GM13976 (cell line): ENCODE data around the gene PCYT2.
A peak's percentile ranks its signal among the peaks of the same experiment; 100 is the strongest.

Experiments
- DNase-seq: peaks from one replicate; pipeline ENCODE4 v3.0.0; 2012; ENCODE audit warnings: low spot score
- in situ Hi-C: fragments of 300-500 bp; cut with MboI; formaldehyde crosslinking; loops from one replicate; pipeline ENCODE4 v1.12.0; 2022; ENCODE audit warnings: low sequenced_read_pairs, mixed read lengths, inconsistent platforms; ENCODE audit not compliant: unreplicated experiment
- TF ChIP-seq, protein P1 (sequence below): IDR thresholded peaks from 2 replicates; pipeline ENCODE4 v1.5.1; 2012; ENCODE audit warnings: borderline replicate concordance, mild to moderate bottlenecking; ENCODE audit not compliant: insufficient read depth; ENCODE audit errors: extremely low read depth, missing control alignments, control extremely low read depth

The PCYT2 gene

DNA sequence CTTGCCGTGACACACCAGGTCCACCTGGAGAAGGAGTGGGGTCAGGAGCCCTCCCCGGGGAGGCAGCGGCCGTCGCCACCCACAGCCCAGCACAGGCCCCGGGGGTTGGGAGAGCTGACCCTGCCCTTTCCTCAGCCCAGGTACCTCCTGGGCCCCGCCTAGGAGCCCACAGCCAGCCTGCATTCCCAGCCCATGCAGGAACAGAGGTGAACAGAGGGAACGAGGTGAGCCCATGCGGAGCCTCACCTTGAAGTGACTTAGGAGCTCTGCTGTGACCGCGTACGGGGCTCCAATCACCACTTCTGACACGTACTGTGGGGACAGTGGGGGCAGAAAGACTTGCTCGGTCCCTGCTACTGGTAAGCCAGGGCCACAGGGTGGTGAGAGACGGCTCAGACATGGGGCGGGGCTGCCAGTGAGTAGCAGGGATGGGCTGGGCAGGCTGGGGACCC lies 5.7 kb downstream of the PCYT2 start:
- TF ChIP-seq, protein P1, sequence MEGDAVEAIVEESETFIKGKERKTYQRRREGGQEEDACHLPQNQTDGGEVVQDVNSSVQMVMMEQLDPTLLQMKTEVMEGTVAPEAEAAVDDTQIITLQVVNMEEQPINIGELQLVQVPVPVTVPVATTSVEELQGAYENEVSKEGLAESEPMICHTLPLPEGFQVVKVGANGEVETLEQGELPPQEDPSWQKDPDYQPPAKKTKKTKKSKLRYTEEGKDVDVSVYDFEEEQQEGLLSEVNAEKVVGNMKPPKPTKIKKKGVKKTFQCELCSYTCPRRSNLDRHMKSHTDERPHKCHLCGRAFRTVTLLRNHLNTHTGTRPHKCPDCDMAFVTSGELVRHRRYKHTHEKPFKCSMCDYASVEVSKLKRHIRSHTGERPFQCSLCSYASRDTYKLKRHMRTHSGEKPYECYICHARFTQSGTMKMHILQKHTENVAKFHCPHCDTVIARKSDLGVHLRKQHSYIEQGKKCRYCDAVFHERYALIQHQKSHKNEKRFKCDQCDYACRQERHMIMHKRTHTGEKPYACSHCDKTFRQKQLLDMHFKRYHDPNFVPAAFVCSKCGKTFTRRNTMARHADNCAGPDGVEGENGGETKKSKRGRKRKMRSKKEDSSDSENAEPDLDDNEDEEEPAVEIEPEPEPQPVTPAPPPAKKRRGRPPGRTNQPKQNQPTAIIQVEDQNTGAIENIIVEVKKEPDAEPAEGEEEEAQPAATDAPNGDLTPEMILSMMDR, result no peak
- in situ Hi-C loops, result no loop called here
- DNase-seq, result no peak

GRCh38 chr17:81904600-81905423 lies 6.4 kb downstream of the PCYT2 start:
- no peak for DNase-seq
- in situ Hi-C loops, result no loop called here
- TF ChIP-seq, protein P1, result no peak

GRCh38 chr17:81903896-81904599 lies 7.2 kb downstream of the PCYT2 start:
- DNase-seq, result no peak
- TF ChIP-seq, protein P1, result no peak
- in situ Hi-C loops, result no loop called here

DNA sequence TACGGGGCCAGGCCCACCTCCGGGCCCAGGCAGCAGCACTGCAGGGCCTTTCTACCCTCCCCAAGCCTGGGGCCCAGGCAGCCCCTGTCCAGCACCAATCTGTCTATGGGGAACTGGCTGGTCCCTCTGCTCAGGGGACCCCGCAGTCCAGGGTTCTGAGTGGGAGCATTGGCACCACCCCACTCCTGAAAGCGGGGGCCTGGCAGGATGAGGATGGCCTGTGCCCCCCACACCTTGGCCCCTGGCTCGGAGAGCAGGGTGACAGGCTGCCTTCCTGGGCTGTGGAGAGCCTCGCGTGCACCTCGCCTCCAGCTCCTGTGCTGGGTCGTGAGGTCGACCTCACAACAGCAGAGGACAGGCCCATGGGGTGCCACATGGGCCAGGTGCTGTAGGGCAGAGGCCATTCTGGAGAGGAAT lies 7.8 kb downstream of the PCYT2 start:
- in situ Hi-C loops, result no loop called here

DNA sequence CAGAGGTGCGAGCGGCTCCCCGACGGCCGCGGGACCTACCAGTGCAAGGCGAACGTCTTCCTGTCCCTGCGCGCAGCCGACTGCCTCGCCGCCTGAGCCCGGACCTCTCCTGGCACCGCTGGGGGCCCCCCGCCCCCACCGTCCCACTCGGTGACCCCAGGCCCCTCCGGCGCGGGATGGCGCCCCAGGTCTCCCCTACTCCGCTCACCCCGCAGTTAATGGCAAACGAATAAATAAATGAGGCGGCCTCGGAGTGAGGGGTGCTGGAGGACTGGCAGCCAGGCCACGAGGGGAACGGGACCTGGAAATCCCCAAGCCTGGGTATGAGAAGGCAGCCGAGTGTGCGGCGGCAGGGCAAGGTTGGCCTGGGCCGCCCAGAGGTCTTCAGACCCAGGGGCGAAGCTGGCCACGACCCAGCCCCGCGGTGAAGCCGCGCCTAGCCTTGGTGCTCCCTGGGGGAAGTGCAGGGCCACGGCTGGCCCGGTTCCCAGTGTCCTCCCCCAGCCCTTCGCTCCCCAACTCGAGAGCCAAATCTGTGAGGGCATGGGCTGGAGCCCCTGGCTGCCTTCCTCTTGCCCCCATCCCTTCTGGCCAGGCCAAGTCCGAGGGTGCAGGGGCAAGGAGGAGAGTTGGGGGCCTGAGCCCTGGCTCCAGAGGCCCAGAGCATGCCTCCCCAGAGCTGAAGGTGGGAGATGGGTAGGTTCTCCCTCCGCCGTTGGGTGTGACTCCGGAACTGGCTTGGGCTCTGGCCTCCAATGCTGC lies 8.4 kb downstream of the PCYT2 start:
- in situ Hi-C loops, result no loop called here
- DNase-seq, result no peak
- TF ChIP-seq, protein P1, result no peak

More for the DNA sequence above, 7.8 kb downstream of the PCYT2 start:
- TF ChIP-seq, protein P1, result no peak
- no peak for DNase-seq

DNA sequence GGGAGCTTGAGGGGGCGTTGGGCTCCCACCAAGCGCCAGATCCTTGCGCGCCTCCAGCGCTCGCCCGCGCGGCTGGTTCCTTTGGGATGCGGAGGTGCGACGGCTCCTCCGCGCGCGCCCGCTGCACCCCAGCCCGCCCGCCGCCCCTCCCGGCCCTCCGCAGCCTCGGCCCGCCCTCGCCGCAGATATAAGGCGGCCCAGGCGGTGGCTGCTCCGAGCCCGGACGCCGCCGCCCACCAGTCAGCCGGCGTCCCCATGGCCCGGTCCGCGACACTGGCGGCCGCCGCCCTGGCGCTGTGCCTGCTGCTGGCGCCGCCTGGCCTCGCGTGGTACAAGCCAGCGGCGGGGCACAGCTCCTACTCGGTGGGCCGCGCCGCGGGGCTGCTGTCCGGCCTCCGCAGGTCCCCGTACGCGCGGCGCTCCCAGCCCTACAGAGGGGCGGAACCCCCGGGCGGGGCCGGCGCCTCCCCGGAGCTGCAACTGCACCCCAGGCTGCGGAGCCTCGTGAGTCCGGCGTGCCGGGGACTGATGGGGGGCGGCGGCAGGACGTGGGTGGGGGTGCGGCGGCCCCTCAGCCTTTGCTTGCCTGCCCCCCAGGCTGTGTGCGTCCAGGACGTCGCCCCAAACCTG lies 9.1 kb downstream of the PCYT2 start, which contains the start of gene NPB:
TSS of gene NPB (plus strand) at position 216 of the 630 bp plus-strand sequence. CDS start at position 256, 40 bp downstream.
- TF ChIP-seq, protein P1, result no peak
- peak; percentile 57 for DNase-seq
- in situ Hi-C loops, result no loop called here
